Measurements from ENCODE around the gene NPAS3. TPM values are rescaled to one million over a fixed set of nuclear protein-coding genes. Genes with fewer than 3 reads are reported as not detected.
A peak's percentile ranks its signal among the peaks of the same experiment; 100 is the strongest.

The NPAS3 gene
- total RNA-seq, 1 donor, result 0.86 TPM

GRCh38 chr14:33554988-33555387, 616.3 kb downstream of the NPAS3 start:
- TF ChIP-seq CTCF (IDR thresholded peaks at IDR 0.05; ENCODE audit: insufficient read depth, low read depth, low read length), result no peak
- no peak for DNase-seq (ENCODE audit: low read depth)
- H3K4me3 ChIP-seq (ENCODE audit: low read depth, low read length), result no peak overlapping the region

- DNase-seq (ENCODE audit: low read depth), result no peak
- H3K4me3 ChIP-seq (ENCODE audit: low read depth, low read length), result no peak overlapping the region
- TF ChIP-seq CTCF (IDR thresholded peaks at IDR 0.05; ENCODE audit: insufficient read depth, low read depth, low read length), result no peak
Measured at GRCh38 chr14:33555710-33556350, 617.2 kb downstream of the NPAS3 start.

GRCh38 chr14:33556382-33557121, 617.9 kb downstream of the NPAS3 start:
- no peak overlapping the region for H3K4me3 ChIP-seq (ENCODE audit: low read depth, low read length)
- DNase-seq (ENCODE audit: low read depth), result peak; percentile 25
- TF ChIP-seq CTCF (IDR thresholded peaks at IDR 0.05; ENCODE audit: insufficient read depth, low read depth, low read length), result no peak

GRCh38 chr14:33560718-33561431, 622.2 kb downstream of the NPAS3 start:
- no peak overlapping the region for H3K4me3 ChIP-seq (ENCODE audit: low read depth, low read length)
- no peak for TF ChIP-seq CTCF (IDR thresholded peaks at IDR 0.05; ENCODE audit: insufficient read depth, low read depth, low read length)
- no peak for DNase-seq (ENCODE audit: low read depth)

- no peak for DNase-seq (ENCODE audit: low read depth)
- TF ChIP-seq CTCF (IDR thresholded peaks at IDR 0.05; ENCODE audit: insufficient read depth, low read depth, low read length), result no peak
- H3K4me3 ChIP-seq (ENCODE audit: low read depth, low read length), result no peak overlapping the region
Measured at GRCh38 chr14:33561488-33562175, 623.0 kb downstream of the NPAS3 start.

GRCh38 chr14:33563191-33563900, 624.7 kb downstream of the NPAS3 start:
- no peak for TF ChIP-seq CTCF (IDR thresholded peaks at IDR 0.05; ENCODE audit: insufficient read depth, low read depth, low read length)
- DNase-seq (ENCODE audit: low read depth), result no peak

More at GRCh38 chr14:33563191-33563900, 624.7 kb downstream of the NPAS3 start:
- no peak overlapping the region for H3K4me3 ChIP-seq (ENCODE audit: low read depth, low read length)

Data from fibroblast of villous mesenchyme (primary cell).